IMR-90 (cell line): ENCODE measurements around the gene TGFBR2. TPM values are rescaled to one million over a fixed set of nuclear protein-coding genes. Genes with fewer than 3 reads are reported as not detected.

Experiments used
- ATAC-seq: fragments of 200-7000 bp; cut with Tn5 transposase; 2 replicates; pipeline ENCODE4 v1.9.1; 2020; ENCODE audit warnings: low read depth, mild to moderate bottlenecking, moderate library complexity
- BruUV-seq: library from RNA; stranded (reverse); fragments of 400-500 nt; replicated peaks from 2 replicates; lab custom pipeline; 2021; lab: Mats Ljungman, UMichigan
- CTCF ChIA-PET: fragments of 300-600 bp; formaldehyde crosslinking; extraction: SDS; loops from one replicate; lab custom pipeline; 2021; ENCODE audit warnings: antibody characterized with exemption; lab: Yijun Ruan, JAX
- POLR2A ChIA-PET: fragments of 300-600 bp; sonication (Branson Sonifier 250); formaldehyde crosslinking; loops from one replicate; lab custom pipeline; 2022; ENCODE audit warnings: antibody characterized with exemption; ENCODE audit not compliant: unreplicated experiment; lab: Charles Lee
- DNase-seq: peaks from one replicate; pipeline ENCODE4 v3.0.0; 2013
- H2AFZ ChIP-seq: replicated peaks from 2 replicates; pipeline ENCODE3; 2013; ENCODE audit warnings: low read length, mild to moderate bottlenecking; ENCODE audit not compliant: poor library complexity
- H2AK5ac ChIP-seq: 2 replicates; pipeline ENCODE4 v1.6.1; 2013; ENCODE audit warnings: low read depth, low read length, inconsistent platforms
- H2AK9ac ChIP-seq: replicated peaks from 2 replicates; pipeline ENCODE3; 2013; ENCODE audit warnings: mild to moderate bottlenecking, low read depth, low read length, moderate library complexity; ENCODE audit not compliant: poor library complexity
- H2BK120ac ChIP-seq: 2 replicates; pipeline ENCODE4 v1.6.1; 2013; ENCODE audit warnings: low read depth, low read length, inconsistent platforms
- H2BK15ac ChIP-seq: 3 replicates; pipeline ENCODE4 v1.6.1; 2013; ENCODE audit warnings: low read depth, low read length, inconsistent platforms
- H2BK20ac ChIP-seq: 2 replicates; pipeline ENCODE4 v1.6.1; 2013; ENCODE audit warnings: low read depth, mild to moderate bottlenecking, inconsistent platforms, low read length, moderate library complexity
- H2BK5ac ChIP-seq: 2 replicates; pipeline ENCODE4 v1.6.1; 2013; ENCODE audit warnings: mild to moderate bottlenecking, low read depth, low read length, inconsistent platforms; ENCODE audit not compliant: poor library complexity, severe bottlenecking
- H3K14ac ChIP-seq: replicated peaks from 2 replicates; pipeline ENCODE4 v1.6.1; 2013; ENCODE audit warnings: low read depth, low read length, inconsistent platforms
- H3K18ac ChIP-seq: 2 replicates; pipeline ENCODE4 v1.6.1; 2013; ENCODE audit warnings: low read depth, low read length, control low read depth
- H3K23ac ChIP-seq: 2 replicates; pipeline ENCODE4 v1.6.1; 2013; ENCODE audit warnings: low read depth, low read length, inconsistent platforms
- H3K27ac ChIP-seq: 2 replicates; pipeline ENCODE4 v1.5.1; 2013; ENCODE audit warnings: mild to moderate bottlenecking, control low read depth, low read length; ENCODE audit not compliant: insufficient read depth
- H3K27me3 ChIP-seq: 2 replicates; pipeline ENCODE4 v1.6.1; 2013; ENCODE audit warnings: low read length; ENCODE audit not compliant: control insufficient read depth, insufficient read depth
- H3K36me3 ChIP-seq: 2 replicates; pipeline ENCODE4 v1.6.1; 2013; ENCODE audit warnings: low read length, mixed read lengths; ENCODE audit not compliant: control insufficient read depth, insufficient read depth
- H3K4ac ChIP-seq: 2 replicates; pipeline ENCODE4 v1.6.1; 2013; ENCODE audit warnings: low read depth, low read length, inconsistent platforms
- H3K4me1 ChIP-seq: 2 replicates; pipeline ENCODE4 v1.6.1; 2013; ENCODE audit warnings: low read length, mixed read lengths; ENCODE audit not compliant: control insufficient read depth, insufficient read depth
- H3K4me2 ChIP-seq: 2 replicates; pipeline ENCODE4 v1.6.1; 2013; ENCODE audit warnings: low read depth, mild to moderate bottlenecking, control low read depth, low read length, moderate library complexity
- H3K4me3 ChIP-seq: 2 replicates; pipeline ENCODE4 v1.5.1; 2013; ENCODE audit warnings: low read depth, mild to moderate bottlenecking, control low read depth, low read length, moderate library complexity; ENCODE audit not compliant: insufficient read depth
- H3K56ac ChIP-seq: 2 replicates; pipeline ENCODE4 v1.6.1; 2013; ENCODE audit warnings: low read length, inconsistent platforms; ENCODE audit not compliant: insufficient read depth; ENCODE audit errors: extremely low read depth
- H3K79me1 ChIP-seq, 2 experiments: 2 replicates each; pipeline ENCODE4 v1.6.1; 2013; ENCODE audit warnings: low read length in 2 of 2, inconsistent platforms in 1 of 2, low read depth in 1 of 2
- H3K9ac ChIP-seq: 2 replicates; pipeline ENCODE4 v1.6.1; 2013; ENCODE audit warnings: low read depth, low read length, control low read depth
- H3K9me1 ChIP-seq: 2 replicates; pipeline ENCODE4 v1.6.1; 2013; ENCODE audit warnings: low read length, inconsistent platforms; ENCODE audit not compliant: insufficient read depth
- H3K9me3 ChIP-seq: 2 replicates; pipeline ENCODE4 v1.6.1; 2013; ENCODE audit warnings: low read length; ENCODE audit not compliant: control insufficient read depth, insufficient read depth
- H4K20me1 ChIP-seq: 2 replicates; pipeline ENCODE4 v1.6.1; 2013; ENCODE audit warnings: low read length, inconsistent platforms; ENCODE audit not compliant: insufficient read depth
- H4K5ac ChIP-seq: 2 replicates; pipeline ENCODE4 v1.6.1; 2013; ENCODE audit warnings: mild to moderate bottlenecking, low read depth, low read length, control low read depth
- H4K8ac ChIP-seq, 2 experiments: 2 replicates each; pipeline ENCODE4 v1.6.1; 2013; ENCODE audit warnings: low read depth in 2 of 2, low read length in 2 of 2, control low read depth in 1 of 2, inconsistent platforms in 1 of 2
- H4K91ac ChIP-seq: 2 replicates; pipeline ENCODE4 v1.6.1; 2013; ENCODE audit warnings: low read depth, low read length, inconsistent platforms; ENCODE audit not compliant: insufficient read depth
- BHLHE40 ChIP-seq: fragments of 150-350 bp; IDR thresholded peaks from 2 replicates; pipeline ENCODE4 v1.6.1; 2016; ENCODE audit warnings: mild to moderate bottlenecking, low read depth, low read length
- CTCF ChIP-seq: conservative IDR thresholded peaks from 2 replicates; pipeline ENCODE4 v1.5.1; 2012; ENCODE audit warnings: mild to moderate bottlenecking, low read depth, low read length, improper control_type of control experiment
- MXI1 ChIP-seq: IDR thresholded peaks from 2 replicates; pipeline ENCODE4 v1.6.1; 2012; ENCODE audit warnings: low read depth, mild to moderate bottlenecking, low read length, moderate library complexity, borderline replicate concordance
- NFE2L2 ChIP-seq: fragments of 150-350 bp; IDR thresholded peaks from 2 replicates; pipeline ENCODE4 v1.6.1; 2016; ENCODE audit warnings: low read depth, mild to moderate bottlenecking, low read length
- WGBS, 2 experiments: methylation state at CpG; one replicate each; pipeline versions ENCODE4 v1.1.5 to v1.1.7; 2013; ENCODE audit warnings: missing lambda C conversion rate in 2 of 2; ENCODE audit not compliant: insufficient read length in 1 of 2; ENCODE audit errors: extremely low coverage in 2 of 2; 5-methylcytosine and 5-hydroxymethylcytosine counted together
- dilution Hi-C: fragments of 300-500 bp; cut with HindIII; formaldehyde crosslinking; loops from one replicate; pipeline ENCODE4 v1.14.3; 2018; ENCODE audit warnings: low sequenced_read_pairs; ENCODE audit not compliant: unreplicated experiment
- in situ Hi-C: fragments of 300-500 bp; cut with MboI; formaldehyde crosslinking; loops from 3 replicates; pipeline ENCODE4 v1.14.3; 2019; ENCODE audit warnings: low sequenced_read_pairs, inconsistent platforms, mixed read lengths
- intact Hi-C: fragments of 100-400 bp; cut with micrococcal nuclease; formaldehyde crosslinking; loops from 2 replicates; pipeline ENCODE4 v1.10.0; 2022
- polyA plus RNA-seq, 3 experiments: library from polyadenylated mRNA; depleted of rRNA; stranded (reverse); fragments of >200 nt; gene quantifications; 2 replicates each; pipeline ENCODE4 v1.2.3, GENCODE V29; 2012; ENCODE audit warnings: low replicate concordance in 1 of 3
- total RNA-seq: library from RNA; depleted of rRNA; stranded (reverse); fragments of >200 nt; gene quantifications from 2 replicates; pipeline ENCODE4 v1.2.3, GENCODE V29; 2012

The TGFBR2 gene
- total and polyA plus RNA-seq, 2 of the 4 experiments (the other 2 are of a cell fraction), result 63.7 to 87.5 TPM

GRCh38 chr3:30675774-30676173 lies 69.4 kb downstream of the TGFBR2 start:
- no peak overlapping the region for H4K91ac ChIP-seq
- no peak overlapping the region for H3K4me2 ChIP-seq
- no peak overlapping the region for H3K23ac ChIP-seq
- in situ Hi-C loops (no loop called here), dilution Hi-C loops (no loop called here), intact Hi-C loops (no loop called here)
- peaks cover 17% of the 10 kb centered on the region for H3K9me1 ChIP-seq
- no peak overlapping the region for H2BK120ac ChIP-seq
- peaks cover 37 to 66% of the 10 kb centered on the region in 2 experiments for H3K79me1 ChIP-seq
- H2BK15ac ChIP-seq, result no peak overlapping the region
- no peak overlapping the region for H2AK9ac ChIP-seq
- H3K9me3 ChIP-seq, result no peaks in the 10 kb centered on the region
- H3K27me3 ChIP-seq, result no peaks in the 10 kb centered on the region
- peaks cover 47% of the 10 kb centered on the region for H3K36me3 ChIP-seq
- no peak for DNase-seq
- H3K4me1 ChIP-seq, result peaks cover 5% of the 10 kb centered on the region
- H3K56ac ChIP-seq, result no peak overlapping the region
- ChIA-PET POLR2A (no interaction called here), CTCF (no interaction called here)
- H3K4me3 ChIP-seq, result no peak overlapping the region
- TF ChIP-seq MXI1, result no peak
- no peak for TF ChIP-seq BHLHE40
- no peak for TF ChIP-seq NFE2L2
- TF ChIP-seq CTCF, result no peak
- H3K14ac ChIP-seq, result no peak overlapping the region
- no TSS peak for BruUV-seq
- H3K4ac ChIP-seq, result no peak overlapping the region
- WGBS, 2 experiments, result 92% methylated on average over 3 of the region's 5 CpGs; no CpG with 5 or more reads in 1 of the 2 experiments
- H2BK20ac ChIP-seq, result no peak overlapping the region
- no peak overlapping the region for H2BK5ac ChIP-seq
- no peak overlapping the region for H3K9ac ChIP-seq
- H3K18ac ChIP-seq, result no peak overlapping the region
- H2AK5ac ChIP-seq, result no peak overlapping the region
- no peak overlapping the region for H2AFZ ChIP-seq
- no peak for ATAC-seq
- no peak overlapping the region for H3K27ac ChIP-seq
- H4K8ac ChIP-seq, result no peak overlapping the region
- no peaks in the 10 kb centered on the region for H4K20me1 ChIP-seq
- H4K5ac ChIP-seq, result no peak overlapping the region
